ENCODE data around the gene CALB2. TPM values are rescaled to one million over a fixed set of nuclear protein-coding genes. Genes with fewer than 3 reads are reported as not detected.

Gene CALB2
- total and polyA plus RNA-seq, 2 of the 8 experiments (the other 6 are each of a cell fraction or from before 2014, with no cell fraction given): 1.9 to 2.6 TPM

DNA sequence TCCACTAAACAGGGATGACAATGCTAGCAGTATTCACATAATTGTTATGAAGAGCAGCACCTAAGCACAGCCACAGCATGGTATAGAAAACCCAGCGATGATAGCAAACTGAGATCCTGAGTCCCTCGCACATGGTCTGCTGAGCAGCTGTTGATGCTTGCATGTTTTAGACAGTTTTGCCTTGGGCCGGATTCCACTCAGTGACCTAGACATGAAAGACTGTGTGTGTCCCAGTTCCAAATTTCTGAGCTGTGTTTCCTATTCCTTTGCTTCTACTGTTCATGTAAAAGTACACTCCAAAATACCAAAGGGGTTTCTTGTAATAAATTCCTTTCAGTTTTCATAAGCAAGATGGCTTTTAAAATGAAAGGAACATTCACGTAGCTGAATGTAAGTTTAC, 38.5 kb upstream of the CALB2 start (continued):
- TF ChIP-seq CBX8 (IDR thresholded peaks at IDR 0.05; ENCODE audit: borderline replicate concordance, low read depth, low read length): no peak
- TF ChIP-seq, protein P1, sequence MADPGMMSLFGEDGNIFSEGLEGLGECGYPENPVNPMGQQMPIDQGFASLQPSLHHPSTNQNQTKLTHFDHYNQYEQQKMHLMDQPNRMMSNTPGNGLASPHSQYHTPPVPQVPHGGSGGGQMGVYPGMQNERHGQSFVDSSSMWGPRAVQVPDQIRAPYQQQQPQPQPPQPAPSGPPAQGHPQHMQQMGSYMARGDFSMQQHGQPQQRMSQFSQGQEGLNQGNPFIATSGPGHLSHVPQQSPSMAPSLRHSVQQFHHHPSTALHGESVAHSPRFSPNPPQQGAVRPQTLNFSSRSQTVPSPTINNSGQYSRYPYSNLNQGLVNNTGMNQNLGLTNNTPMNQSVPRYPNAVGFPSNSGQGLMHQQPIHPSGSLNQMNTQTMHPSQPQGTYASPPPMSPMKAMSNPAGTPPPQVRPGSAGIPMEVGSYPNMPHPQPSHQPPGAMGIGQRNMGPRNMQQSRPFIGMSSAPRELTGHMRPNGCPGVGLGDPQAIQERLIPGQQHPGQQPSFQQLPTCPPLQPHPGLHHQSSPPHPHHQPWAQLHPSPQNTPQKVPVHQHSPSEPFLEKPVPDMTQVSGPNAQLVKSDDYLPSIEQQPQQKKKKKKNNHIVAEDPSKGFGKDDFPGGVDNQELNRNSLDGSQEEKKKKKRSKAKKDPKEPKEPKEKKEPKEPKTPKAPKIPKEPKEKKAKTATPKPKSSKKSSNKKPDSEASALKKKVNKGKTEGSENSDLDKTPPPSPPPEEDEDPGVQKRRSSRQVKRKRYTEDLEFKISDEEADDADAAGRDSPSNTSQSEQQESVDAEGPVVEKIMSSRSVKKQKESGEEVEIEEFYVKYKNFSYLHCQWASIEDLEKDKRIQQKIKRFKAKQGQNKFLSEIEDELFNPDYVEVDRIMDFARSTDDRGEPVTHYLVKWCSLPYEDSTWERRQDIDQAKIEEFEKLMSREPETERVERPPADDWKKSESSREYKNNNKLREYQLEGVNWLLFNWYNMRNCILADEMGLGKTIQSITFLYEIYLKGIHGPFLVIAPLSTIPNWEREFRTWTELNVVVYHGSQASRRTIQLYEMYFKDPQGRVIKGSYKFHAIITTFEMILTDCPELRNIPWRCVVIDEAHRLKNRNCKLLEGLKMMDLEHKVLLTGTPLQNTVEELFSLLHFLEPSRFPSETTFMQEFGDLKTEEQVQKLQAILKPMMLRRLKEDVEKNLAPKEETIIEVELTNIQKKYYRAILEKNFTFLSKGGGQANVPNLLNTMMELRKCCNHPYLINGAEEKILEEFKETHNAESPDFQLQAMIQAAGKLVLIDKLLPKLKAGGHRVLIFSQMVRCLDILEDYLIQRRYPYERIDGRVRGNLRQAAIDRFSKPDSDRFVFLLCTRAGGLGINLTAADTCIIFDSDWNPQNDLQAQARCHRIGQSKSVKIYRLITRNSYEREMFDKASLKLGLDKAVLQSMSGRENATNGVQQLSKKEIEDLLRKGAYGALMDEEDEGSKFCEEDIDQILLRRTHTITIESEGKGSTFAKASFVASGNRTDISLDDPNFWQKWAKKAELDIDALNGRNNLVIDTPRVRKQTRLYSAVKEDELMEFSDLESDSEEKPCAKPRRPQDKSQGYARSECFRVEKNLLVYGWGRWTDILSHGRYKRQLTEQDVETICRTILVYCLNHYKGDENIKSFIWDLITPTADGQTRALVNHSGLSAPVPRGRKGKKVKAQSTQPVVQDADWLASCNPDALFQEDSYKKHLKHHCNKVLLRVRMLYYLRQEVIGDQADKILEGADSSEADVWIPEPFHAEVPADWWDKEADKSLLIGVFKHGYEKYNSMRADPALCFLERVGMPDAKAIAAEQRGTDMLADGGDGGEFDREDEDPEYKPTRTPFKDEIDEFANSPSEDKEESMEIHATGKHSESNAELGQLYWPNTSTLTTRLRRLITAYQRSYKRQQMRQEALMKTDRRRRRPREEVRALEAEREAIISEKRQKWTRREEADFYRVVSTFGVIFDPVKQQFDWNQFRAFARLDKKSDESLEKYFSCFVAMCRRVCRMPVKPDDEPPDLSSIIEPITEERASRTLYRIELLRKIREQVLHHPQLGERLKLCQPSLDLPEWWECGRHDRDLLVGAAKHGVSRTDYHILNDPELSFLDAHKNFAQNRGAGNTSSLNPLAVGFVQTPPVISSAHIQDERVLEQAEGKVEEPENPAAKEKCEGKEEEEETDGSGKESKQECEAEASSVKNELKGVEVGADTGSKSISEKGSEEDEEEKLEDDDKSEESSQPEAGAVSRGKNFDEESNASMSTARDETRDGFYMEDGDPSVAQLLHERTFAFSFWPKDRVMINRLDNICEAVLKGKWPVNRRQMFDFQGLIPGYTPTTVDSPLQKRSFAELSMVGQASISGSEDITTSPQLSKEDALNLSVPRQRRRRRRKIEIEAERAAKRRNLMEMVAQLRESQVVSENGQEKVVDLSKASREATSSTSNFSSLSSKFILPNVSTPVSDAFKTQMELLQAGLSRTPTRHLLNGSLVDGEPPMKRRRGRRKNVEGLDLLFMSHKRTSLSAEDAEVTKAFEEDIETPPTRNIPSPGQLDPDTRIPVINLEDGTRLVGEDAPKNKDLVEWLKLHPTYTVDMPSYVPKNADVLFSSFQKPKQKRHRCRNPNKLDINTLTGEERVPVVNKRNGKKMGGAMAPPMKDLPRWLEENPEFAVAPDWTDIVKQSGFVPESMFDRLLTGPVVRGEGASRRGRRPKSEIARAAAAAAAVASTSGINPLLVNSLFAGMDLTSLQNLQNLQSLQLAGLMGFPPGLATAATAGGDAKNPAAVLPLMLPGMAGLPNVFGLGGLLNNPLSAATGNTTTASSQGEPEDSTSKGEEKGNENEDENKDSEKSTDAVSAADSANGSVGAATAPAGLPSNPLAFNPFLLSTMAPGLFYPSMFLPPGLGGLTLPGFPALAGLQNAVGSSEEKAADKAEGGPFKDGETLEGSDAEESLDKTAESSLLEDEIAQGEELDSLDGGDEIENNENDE (IDR thresholded peaks at IDR 0.05; ENCODE audit: insufficient replicate concordance, low read length): no peak

Measured in H1 (cell line).